ENCODE data around the gene OR11H7. TPM values are rescaled to one million over a fixed set of nuclear protein-coding genes. Genes with fewer than 3 reads are reported as not detected.
"Not testable (repeated sequence)": the region's sequence is repeated elsewhere in the genome, so short reads cannot be mapped to it uniquely, and the experiment has no call there.

The OR11H7 gene
- total and polyA plus RNA-seq, 3 donors from 2014 or later: not detected

- no peak for TF ChIP-seq CTCF (IDR thresholded peaks at IDR 0.05)
- TF ChIP-seq POLR2A (IDR thresholded peaks at IDR 0.05): no peak
- 86 to 95% methylated on average over 2 of the region's 2 CpGs for WGBS, 2 donors
- no peak overlapping the region for H3K27ac ChIP-seq
- H3K9me3 ChIP-seq: no peaks in the 10 kb centered on the region
- H3K4me1 ChIP-seq: no peaks in the 10 kb centered on the region
- no peaks in the 10 kb centered on the region for H3K27me3 ChIP-seq
- H3K4me3 ChIP-seq: no peak overlapping the region
- H3K36me3 ChIP-seq (ENCODE audit: low read depth, missing control alignments): no peaks in the 10 kb centered on the region
- no peak for DNase-seq
- intact Hi-C loops (cut with DNase I; ENCODE audit: low total_unique reads): no loop called here
Observed at GRCh38 chr14:20215196-20215595, 13.6 kb upstream of the OR11H7 start.

DNA sequence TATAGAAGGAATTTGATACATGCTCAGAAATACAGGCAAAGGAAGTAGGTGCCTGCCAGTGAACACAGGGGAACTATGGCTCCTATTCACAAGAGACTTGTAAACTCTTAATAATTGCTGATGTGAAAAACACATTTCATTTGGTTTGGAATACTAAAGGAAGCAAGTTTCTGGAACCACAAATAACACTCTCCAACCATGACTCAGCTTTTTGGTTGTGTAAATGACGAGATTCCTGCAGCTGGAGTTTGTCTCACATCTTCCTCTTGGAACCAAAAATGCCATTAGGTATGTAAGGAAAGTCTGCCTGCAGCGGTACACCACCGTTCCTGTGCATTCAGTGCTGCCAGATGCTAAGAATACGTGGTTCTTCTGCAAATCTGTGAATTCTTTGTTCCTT, 9.7 kb upstream of the OR11H7 start:
- no peak overlapping the region for H3K27ac ChIP-seq
- no peaks in the 10 kb centered on the region for H3K9me3 ChIP-seq
- 58 to 63% methylated on average over 4 of the region's 4 CpGs for WGBS, 2 donors
- H3K36me3 ChIP-seq (ENCODE audit: low read depth, missing control alignments): no peaks in the 10 kb centered on the region
- H3K27me3 ChIP-seq: no peaks in the 10 kb centered on the region
- DNase-seq: no peak
- no peak for TF ChIP-seq POLR2A (IDR thresholded peaks at IDR 0.05)
- TF ChIP-seq CTCF (IDR thresholded peaks at IDR 0.05): no peak
- intact Hi-C loops (cut with DNase I; ENCODE audit: low total_unique reads): no loop called here
- H3K4me3 ChIP-seq: no peak overlapping the region
- no peaks in the 10 kb centered on the region for H3K4me1 ChIP-seq

- TF ChIP-seq POLR2A (IDR thresholded peaks at IDR 0.05): no peak
- no peak for TF ChIP-seq CTCF (IDR thresholded peaks at IDR 0.05)
- H3K27me3 ChIP-seq: no peaks in the 10 kb centered on the region
- no peak within 1 kb of the TSS for H3K4me3 ChIP-seq
- no peaks in the 10 kb centered on the region for H3K4me1 ChIP-seq
- H3K9me3 ChIP-seq: no peaks in the 10 kb centered on the region
- intact Hi-C loops (cut with DNase I; ENCODE audit: low total_unique reads): no loop called here
- no peaks in the 10 kb centered on the region for H3K36me3 ChIP-seq (ENCODE audit: low read depth, missing control alignments)
- WGBS, 2 donors: 46 to 67% methylated on average over 2 of the region's 2 CpGs
- no peak within 1 kb of the TSS for H3K27ac ChIP-seq
- no peak for DNase-seq
Observed at GRCh38 chr14:20223410-20223809, 5.4 kb upstream of the OR11H7 start, which contains the start of gene OR11H6. Gene OR11H6, plus strand, starts transcription at chr14:20223710. Its CDS starts 0 bp downstream, at chr14:20223710.

GRCh38 chr14:20235415-20235814, 6.6 kb downstream of the OR11H7 start:
- DNase-seq; H3K27me3 ChIP-seq; H3K27ac ChIP-seq; intact Hi-C loops (cut with DNase I; ENCODE audit: low total_unique reads); H3K9me3 ChIP-seq; H3K36me3 ChIP-seq (ENCODE audit: low read depth, missing control alignments); H3K4me3 ChIP-seq; H3K4me1 ChIP-seq: not testable (repeated sequence)
- 84 to 92% methylated on average over 4 of the region's 4 CpGs for WGBS, 2 donors

DNA sequence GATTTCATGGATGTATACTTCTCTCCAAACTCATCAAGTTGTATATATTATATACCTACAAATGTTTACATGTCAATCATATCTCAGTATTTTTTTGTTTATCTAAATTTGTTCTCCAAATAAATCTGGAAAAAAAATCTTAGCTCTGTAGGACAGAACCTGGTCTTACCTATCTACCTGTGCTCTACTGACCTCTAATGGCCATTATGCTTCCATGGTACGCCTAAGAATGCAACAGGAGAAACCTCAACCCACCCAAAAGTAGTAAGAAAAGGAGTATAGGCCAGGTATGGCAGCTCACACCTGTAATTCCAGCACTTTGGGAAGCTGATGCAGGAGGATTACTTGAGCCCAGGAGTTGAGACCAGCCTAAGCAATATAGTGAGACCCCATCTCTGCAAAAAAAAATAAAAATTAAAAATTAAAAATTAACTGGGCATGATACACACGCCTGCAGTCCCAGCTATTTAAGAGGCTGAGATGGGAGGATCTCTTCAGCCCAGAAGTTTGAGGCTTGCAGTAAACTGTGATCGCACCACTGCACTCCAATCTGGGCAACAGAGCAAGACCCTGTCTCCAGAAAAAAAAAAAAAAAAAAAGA, 19.0 kb downstream of the OR11H7 start:
- Histone ChIP-seq H3K27ac (no peak overlapping the region), H3K4me3 (no peak overlapping the region), H3K9me3 (no peaks in the 10 kb centered on the region), H3K27me3 (no peaks in the 10 kb centered on the region), H3K36me3 (ENCODE audit: low read depth, missing control alignments) (no peaks in the 10 kb centered on the region), H3K4me1 (no peaks in the 10 kb centered on the region)
- WGBS, 2 donors: 65 to 68% methylated on average over 3 of the region's 3 CpGs
- intact Hi-C loops (cut with DNase I; ENCODE audit: low total_unique reads): no loop called here
- no peak for TF ChIP-seq CTCF (IDR thresholded peaks at IDR 0.05)
- no peak for TF ChIP-seq POLR2A (IDR thresholded peaks at IDR 0.05)
- no peak for DNase-seq
